Dermis blood vessel endothelial cell (primary cell): ENCODE data around the gene DLK2. TPM values are rescaled to one million over a fixed set of nuclear protein-coding genes. Genes with fewer than 3 reads are reported as not detected.

Experiments used
- DNase-seq: peaks from one replicate; pipeline ENCODE4 v3.0.0; 2010
- total RNA-seq: library from RNA; depleted of rRNA; stranded (reverse); fragments of >200 nt; gene quantifications from 2 replicates; pipeline ENCODE4 v1.2.3, GENCODE V29; 2014

Gene DLK2
- total RNA-seq, 1 donor from 2014 or later: 0.68 TPM

DNA sequence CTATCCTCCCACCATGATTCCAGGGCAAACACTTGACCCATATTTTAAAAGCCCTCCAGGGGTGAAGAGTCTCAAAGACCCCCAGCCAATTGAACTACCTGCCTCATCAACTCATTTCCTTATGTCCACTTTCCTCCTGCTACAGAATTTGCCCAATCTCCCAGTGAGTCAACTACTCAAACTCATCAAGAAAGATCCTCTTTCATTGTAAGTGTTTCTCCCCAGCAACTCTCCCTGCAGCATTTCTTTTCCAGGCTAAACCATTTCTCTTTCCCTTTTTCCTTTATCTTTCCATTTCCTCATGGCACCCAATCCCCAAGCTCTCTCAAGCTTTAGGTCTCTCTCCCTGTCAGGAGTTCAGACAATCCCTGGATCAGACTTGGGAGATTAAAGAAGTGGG, 1.5 kb downstream of the DLK2 start:
- no peak for DNase-seq

DNA sequence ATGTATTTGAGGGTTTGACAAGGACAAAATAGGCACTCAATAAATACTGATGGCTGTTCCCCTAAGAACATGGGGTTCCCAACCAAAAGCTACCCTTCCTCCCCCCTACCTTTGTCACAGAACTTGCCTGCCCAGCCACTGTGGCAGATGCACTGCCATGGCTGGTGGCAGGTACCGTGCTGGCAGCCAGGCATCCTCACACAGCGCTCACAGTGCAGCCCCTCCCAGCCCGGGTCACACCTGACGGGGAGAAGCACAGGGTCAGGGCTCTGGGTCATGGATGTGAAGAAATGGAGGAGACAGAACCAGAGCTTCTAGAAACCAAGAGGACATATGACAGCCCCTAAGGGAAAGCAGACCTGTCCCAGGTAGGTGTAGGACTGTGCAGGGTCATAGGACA, 2.5 kb downstream of the DLK2 start:
- no peak for DNase-seq

DNA sequence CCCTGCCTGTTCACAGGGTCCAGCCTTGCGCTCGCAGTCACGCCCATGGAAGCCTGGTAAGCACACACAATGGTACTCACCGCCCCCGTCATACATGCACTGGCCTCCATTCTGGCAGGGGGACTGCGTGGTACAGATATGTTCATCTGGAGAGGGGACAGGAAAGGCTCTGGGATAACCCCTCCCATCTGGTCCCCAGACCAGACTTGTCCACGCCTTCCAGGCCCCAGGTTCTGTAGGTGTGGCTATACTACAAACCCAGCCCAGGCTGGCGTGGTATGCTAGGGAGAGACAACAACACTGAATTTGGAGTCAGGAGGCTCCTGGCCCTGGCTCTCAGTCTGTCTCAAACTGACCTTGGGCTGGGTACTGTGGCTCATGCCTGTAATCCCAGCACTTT, 3.4 kb downstream of the DLK2 start:
- no peak for DNase-seq

DNA sequence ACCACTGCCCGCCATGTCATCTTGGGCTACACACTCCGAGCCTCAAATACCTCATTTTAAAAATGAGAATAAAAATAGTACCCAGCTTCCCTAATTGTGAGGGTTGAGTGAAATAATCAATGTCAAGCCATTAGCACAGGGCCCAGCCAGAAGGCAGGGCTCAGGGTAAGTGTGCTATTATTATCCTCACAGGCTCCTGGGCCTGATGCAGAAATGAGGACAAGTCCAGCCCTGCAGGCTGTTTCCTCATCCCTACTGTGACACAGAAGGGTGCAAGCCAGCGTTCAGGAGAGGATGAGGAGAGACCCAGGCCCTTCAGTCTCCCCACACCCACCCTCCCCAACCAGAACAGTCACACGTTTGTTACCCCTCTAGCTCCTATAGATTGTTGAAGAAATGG, 4.0 kb downstream of the DLK2 start:
- DNase-seq: no peak

DNA sequence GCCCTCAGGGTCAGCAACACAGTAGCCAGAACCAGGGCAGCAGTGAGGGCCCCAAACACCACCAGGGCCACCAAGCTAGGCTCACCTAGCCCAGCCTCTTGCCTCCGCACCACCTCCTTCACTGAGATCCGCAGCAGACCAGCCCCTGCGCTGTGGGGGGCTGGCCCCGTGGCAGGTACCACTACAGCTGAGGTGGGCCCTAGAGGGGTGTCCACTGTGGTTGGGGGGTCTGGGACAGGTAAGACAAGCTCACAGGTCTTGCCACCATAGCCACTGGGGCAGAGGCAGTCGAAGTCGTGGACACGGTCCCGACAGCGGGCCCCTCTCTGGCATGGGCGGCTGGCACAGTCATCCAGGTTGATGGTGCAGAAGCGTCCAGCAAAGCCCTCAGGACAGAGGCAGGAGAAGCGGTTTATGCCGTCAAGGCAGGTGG, 4.6 kb downstream of the DLK2 start:
- no peak for DNase-seq

DNA sequence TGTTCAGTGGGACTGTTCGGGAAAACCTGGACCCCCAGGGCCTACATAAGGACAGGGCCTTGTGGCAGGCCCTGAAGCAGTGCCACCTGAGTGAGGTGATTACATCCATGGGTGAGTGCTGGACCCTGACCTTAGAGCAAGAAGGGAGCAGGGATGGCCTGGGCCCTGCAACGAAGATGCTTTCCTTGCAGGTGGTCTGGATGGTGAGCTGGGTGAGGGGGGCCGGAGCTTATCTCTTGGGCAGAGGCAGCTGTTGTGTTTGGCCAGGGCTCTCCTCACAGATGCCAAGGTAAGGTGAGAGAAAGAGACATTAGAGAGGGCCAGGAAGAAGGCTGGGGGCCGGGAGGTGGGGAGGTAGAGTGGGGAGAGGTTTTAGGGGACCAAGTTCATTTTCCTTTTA, 6.4 kb downstream of the DLK2 start:
- DNase-seq: no peak

DNA sequence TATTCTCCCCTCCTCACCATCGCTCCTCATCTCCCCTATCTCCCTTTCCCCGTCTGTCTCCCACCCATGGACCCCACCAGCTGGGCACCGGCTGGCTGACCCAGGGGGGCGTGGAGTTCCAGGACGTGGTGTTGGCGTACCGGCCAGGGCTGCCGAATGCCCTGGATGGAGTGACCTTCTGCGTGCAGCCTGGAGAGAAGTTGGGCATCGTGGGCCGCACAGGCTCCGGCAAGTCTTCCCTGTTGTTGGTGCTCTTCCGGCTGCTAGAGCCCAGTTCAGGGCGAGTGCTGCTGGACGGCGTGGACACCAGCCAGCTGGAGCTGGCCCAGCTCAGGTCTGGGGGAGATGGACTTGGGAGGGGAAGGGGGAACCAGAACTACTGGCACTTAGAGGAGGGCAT, 7.7 kb downstream of the DLK2 start:
- no peak for DNase-seq

DNA sequence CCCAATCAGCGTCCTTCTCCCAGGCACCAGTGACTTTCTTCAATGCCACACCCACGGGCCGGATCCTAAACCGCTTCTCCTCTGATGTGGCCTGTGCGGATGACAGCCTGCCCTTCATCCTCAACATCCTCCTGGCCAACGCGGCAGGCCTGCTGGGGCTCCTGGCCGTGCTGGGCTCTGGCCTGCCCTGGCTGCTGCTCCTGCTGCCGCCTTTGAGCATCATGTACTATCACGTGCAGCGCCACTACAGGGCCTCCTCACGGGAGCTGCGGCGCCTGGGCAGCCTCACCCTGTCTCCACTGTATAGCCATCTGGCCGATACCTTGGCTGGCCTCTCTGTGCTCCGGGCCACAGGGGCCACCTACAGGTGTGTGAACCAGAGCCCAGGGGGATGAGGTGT, 9.8 kb downstream of the DLK2 start:
- no peak for DNase-seq

DNA sequence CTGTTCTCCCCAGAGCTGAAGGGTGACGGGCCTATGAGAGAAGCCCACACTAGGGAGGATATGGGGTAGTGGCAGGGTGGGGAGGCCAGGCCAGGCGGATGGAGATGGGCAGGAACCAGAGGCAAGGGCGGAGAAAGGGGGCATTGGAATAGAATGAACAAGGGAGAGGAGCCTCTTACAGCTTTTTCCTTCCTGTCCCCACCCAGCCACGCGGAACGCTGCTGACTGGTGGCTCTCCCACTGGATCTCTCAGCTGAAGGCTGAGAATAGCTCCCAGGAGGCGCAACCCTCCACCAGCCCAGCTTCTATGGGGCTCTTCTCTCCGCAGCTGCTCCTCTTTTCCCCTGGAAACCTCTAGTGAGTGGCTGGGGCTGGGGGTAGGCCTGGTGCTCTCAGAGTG, 10.8 kb downstream of the DLK2 start:
- DNase-seq: no peak

DNA sequence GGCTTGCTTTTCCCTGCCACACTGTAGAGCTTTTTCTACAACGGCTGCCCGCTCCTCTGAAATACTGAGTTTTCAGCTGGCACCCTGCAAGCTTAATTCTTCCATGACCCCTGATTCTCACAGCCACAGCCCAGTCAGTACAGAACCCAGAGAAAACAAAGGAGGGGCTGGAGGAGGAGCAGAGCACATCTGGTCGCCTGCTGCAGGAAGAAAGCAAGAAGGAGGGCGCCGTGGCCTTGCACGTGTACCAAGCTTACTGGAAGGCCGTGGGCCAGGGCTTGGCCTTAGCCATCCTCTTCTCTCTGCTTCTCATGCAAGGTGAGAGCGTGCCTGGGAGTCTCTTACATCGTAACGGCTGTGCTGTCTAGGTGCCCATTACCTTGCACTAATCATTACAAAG, 11.3 kb downstream of the DLK2 start:
- no peak for DNase-seq

DNA sequence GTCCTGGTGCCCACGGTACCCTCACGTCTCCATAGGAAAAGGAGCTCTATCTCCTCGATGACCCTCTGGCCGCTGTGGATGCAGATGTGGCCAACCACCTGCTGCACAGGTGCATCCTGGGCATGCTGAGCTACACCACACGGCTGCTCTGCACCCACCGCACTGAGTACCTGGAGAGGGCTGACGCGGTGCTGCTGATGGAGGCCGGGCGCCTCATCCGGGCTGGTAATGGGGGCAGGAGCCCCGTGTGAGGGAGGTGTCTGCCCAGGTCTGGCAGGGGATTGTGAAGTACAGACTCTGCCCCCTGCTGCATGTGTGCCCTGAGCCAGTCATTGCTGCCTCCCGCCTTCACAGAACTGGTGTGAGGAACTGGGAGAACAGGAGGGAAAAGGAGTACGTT, 12.4 kb downstream of the DLK2 start:
- DNase-seq: no peak

DNA sequence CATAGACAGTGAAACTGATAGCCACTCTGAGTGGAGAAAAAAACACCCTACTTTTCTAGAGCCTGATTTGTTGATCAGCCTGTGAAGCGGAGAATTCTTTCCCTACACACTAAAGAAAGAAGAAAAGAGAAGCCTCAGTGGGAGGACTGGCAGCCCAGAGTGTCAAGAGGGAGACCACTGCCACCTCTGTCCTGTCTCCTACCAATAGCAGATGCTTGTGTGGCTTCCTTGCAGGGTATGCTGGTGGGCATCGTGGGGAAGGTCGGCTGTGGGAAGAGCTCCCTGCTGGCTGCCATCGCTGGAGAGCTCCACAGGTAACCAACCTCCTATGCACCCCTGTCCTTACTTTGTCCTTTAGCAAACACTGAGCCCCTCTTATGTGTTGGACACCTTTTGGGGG, 17.6 kb downstream of the DLK2 start:
- no peak for DNase-seq

DNA sequence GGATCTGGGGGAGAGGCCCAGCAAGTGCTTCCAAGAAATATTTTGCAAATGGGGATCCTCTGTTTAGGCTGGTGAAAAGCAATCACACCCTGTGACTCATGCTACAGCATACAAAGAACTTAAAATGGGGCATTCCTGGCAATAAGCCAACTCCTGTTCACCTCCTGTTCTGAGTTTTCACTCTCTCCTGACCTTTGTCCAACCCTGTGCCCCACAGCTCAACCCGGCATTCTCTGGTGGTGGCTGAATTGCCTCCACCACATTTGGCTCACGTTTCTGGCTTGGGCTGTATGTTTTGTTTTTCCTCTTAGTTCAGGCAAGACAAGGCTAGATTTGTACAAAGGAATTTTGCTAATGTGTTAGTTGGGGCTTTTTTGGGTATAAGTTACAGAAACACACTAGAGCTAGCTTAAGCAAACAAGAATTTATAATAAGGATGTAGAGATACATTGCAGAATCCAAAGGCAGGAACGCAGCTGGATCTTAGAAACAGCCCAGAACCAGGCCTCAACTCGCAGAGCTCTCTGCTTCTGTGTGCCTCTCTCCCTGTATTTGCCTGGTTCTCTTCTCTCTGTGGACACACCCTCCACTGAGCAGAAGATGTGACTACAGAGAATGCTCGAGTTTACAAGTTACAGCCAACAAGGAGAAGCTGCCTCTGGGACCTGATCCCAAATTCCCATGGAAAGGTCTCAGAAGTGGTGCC, 18.6 kb downstream of the DLK2 start:
- DNase-seq: peak; percentile 72

DNA sequence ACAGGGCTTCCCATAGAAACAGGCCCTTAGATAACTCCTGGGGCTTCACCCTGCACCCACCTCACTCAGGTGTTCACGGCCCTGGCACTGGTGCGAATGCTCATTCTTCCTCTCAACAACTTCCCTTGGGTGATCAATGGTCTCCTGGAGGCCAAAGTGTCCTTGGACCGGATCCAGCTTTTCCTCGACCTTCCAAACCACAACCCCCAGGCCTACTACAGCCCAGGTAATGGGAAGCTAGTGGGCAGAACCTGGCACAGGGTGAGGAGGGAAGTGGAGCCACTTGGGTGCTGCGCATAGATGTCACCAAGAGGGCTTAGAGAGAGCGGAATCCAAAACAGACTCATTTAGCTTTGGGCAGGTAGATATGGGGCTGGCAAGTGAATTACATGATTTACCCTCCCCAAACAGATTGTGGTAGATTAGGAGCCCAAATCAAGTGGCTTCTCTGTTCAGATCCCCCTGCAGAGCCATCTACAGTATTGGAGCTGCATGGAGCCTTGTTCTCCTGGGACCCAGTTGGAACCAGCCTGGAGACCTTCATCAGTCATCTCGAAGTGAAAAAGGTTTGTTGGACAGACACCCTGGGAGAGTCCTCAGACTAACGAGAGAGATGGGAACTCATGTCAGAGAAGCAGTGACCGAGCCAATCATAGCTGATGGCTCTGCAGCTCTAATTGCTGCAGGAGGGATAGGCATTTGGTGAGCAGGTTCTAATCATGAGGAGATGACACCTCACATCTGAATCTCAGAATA, 19.5 kb downstream of the DLK2 start:
- DNase-seq: no peak

DNA sequence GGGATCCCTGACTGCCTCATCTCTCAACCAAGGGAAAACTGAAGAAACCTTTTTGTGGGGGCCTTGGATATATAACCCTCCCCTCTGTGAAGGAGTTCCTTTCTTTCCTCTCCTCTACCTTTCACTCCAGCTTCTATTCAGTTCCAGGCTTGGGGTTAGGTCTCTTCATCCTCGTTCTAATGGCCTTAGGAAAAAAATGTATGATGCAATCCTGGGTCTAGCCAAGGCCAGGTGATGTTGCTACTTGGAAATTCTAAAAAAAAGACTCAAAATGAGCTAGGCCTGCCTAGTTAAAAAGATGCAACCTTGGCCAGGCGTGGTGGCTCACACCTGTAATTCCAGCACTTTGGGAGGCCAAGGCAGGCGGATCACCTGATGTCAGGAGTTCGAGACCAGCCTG, 20.4 kb downstream of the DLK2 start:
- DNase-seq: no peak

DNA sequence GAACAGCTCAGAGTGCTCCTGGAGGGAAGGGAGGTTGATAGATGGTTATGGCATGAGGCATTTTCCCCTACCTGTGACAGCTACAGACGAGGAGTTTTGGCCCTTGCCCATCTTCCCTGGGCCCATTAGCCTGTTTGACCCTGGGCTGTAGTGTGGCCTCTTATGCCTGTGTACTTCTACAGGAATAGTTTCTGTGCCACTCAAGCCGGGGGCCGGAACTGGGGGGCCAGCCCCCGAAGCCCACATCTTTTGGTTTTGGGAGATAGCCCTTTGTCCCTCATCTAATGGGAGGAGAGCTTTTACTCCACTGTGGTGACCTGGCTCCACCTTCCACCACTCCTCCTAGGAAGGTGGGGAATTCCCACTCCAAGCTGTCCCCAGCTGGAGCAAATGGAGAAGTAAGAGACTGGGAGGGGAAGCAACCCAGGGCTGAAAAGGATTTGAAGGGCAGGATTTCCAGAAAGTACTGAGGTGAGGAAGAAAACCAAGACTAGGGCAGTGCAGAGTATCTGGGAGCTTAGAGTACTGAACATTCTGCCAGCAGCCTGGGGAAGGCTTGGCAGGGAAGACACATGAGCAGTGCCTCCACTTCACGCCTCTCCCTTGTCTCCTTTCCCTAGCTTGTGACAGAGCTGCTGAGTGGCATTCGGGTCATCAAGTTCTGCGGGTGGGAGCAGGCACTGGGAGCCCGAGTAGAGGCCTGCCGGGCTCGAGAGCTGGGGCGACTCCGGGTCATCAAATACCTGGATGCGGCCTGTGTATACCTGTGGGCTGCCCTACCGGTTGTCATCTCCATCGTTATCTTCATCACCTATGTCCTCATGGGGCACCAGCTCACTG, 21.1 kb downstream of the DLK2 start:
- no peak for DNase-seq

DNA sequence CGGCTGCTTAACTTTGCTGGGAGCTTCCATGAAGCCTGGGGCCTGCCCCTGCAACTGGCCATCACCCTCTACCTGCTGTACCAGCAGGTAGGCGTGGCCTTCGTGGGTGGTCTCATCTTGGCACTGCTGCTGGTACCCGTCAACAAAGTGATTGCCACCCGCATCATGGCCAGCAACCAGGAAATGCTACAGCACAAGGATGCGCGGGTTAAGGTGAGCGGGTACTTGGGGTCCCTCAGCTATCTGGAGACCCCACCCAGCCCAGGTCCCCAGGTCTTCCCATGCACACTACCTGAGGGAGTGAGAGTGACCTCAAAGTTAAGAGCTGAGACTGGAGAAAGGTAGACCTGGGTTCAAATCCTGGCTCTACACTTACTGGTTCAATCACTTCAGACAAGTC, 22.2 kb downstream of the DLK2 start:
- DNase-seq: no peak

DNA sequence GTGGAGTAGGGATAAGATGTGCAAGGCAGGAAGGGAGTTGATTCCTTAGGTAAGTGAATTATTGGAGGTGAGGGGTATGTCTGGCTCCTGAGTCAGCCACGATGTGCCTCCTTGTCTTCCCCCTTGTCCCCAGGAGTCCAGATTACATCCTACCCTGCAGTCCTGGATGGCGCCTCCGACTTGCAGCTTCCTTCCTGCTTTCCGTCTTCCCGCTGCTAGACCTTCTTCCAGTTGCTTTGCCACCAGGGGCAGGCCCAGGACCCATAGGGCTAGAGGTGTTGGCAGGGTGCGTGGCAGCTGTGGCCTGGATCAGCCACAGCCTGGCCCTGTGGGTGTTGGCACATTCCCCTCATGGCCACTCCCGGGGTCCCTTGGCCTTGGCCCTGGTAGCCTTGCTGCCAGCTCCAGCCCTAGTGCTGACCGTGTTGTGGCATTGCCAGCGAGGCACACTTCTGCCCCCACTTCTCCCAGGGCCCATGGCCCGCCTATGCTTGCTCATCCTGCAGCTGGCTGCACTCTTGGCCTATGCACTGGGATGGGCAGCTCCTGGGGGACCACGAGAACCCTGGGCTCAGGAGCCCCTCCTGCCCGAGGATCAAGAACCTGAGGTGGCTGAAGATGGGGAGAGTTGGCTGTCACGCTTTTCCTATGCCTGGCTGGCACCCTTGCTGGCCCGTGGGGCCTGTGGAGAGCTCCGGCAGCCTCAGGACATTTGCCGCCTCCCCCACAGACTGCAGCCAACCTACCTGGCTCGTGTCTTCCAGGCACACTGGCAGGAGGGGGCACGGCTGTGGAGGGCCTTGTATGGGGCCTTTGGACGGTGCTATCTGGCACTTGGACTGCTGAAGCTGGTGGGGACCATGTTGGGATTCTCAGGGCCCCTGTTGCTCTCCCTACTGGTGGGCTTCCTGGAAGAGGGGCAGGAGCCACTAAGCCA, 23.1 kb downstream of the DLK2 start:
- DNase-seq: no peak

DNA sequence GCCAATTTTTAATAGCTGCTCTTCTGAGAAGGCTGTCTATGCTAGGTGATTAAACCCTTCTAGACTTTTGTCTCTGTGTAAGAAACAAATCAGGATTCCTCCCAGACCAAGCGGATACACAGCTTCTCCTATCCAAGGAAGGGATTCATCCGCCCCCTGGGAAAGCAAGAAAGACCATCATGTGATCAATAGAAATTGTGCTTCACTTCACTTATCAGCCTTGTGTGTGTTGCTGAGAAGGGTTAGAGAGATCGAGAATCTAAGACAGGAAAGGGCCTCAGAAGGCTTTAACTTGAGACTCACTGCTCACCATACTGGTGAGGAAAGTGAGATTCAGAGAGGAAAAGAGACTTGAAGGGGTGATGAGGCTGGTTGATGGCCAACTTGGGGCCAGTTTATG, 26.5 kb downstream of the DLK2 start:
- DNase-seq: no peak

DNA sequence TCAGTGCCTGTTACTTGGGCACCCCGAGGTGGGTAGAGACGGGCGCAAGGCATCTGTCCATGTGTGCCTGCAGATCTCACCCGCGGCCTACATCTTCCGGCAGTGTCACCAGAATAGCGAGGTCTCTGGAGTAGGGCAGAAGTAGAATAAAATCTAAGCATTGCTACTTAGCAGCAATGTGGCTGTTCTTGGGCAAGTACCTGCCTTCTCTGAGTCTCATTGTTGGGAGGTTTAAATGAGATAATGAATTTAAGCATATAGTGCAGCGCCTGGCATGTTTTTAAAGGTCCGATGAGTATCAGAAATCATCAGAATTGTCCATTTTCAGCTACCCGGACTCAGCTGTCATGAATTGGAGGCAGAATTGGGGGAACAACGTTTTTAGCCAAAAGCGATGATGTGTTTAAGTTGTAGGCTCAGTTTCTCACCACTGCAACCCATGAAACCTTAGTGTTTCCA, 27.2 kb downstream of the DLK2 start:
- no peak for DNase-seq

DNA sequence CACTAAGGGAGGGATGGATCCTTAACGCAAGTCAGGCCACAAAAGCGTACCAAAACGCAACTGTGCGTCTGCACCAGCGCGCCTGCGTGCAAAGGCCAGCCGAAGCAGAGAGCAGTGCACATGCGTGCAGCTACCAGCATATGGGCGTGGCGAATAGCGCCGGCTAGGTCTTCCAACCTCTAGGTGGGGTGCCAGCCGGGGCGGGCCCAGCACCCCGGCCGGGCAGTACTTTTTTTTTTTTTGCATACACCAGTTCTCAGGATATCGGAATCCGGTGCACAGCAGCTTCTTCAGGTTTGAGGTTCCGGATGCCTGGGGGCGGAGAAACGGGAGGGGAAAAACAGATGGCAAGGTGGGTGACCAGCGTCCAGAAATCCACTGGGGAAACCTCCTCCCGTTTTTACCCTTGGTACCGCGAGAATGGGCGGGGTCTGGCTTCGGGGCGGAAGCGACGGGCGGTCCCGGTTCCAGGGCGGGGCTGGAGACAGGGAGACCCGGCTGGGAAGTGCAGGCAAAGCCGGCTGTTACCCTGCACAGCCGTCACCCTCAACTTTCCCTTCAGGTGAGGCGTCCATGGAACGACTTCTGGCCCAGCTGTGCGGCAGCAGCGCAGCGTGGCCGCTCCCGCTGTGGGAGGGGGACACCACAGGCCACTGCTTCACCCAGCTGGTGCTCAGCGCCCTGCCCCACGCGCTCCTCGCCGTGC, 27.8 kb downstream of the DLK2 start, which contains the start of gene ABCC10:
TSS of gene ABCC10 (plus strand) at position 136 of the 706 bp plus-strand sequence. CDS start at position 574, 438 bp downstream.
- DNase-seq: peak; percentile 96
